T-helper 1 cell treated with Interleukin-12 subunit alpha and Interleukin-12 subunit beta and Interleukin-4 antibody, amounts not matched to agents 30 μg/mL and 1 μg/mL, for 36 hours (primary cell): ENCODE measurements around the gene CEP170B.
"Not testable (repeated sequence)": the region's sequence is repeated elsewhere in the genome, so short reads cannot be mapped to it uniquely, and the experiment has no call there.

Source experiments
- H3K27ac Mint-ChIP-seq: one replicate; pipeline ENCODE4 v1.8.0; 2021; ENCODE audit warnings: mild to moderate bottlenecking, mixed read lengths
- H3K27me3 Mint-ChIP-seq: one replicate; pipeline ENCODE4 v1.8.0; 2021; ENCODE audit warnings: low read depth, mixed read lengths
- H3K36me3 Mint-ChIP-seq: one replicate; pipeline ENCODE4 v1.8.0; 2021; ENCODE audit warnings: low read depth, mixed read lengths
- H3K4me1 Mint-ChIP-seq: one replicate; pipeline ENCODE4 v1.8.0; 2021; ENCODE audit warnings: low read depth, mixed read lengths
- H3K4me3 Mint-ChIP-seq: one replicate; pipeline ENCODE4 v1.8.0; 2021; ENCODE audit warnings: mild to moderate bottlenecking, moderate library complexity, mixed read lengths
- H3K9me3 Mint-ChIP-seq: one replicate; pipeline ENCODE4 v1.8.0; 2021; ENCODE audit warnings: mixed read lengths

The CEP170B gene

DNA sequence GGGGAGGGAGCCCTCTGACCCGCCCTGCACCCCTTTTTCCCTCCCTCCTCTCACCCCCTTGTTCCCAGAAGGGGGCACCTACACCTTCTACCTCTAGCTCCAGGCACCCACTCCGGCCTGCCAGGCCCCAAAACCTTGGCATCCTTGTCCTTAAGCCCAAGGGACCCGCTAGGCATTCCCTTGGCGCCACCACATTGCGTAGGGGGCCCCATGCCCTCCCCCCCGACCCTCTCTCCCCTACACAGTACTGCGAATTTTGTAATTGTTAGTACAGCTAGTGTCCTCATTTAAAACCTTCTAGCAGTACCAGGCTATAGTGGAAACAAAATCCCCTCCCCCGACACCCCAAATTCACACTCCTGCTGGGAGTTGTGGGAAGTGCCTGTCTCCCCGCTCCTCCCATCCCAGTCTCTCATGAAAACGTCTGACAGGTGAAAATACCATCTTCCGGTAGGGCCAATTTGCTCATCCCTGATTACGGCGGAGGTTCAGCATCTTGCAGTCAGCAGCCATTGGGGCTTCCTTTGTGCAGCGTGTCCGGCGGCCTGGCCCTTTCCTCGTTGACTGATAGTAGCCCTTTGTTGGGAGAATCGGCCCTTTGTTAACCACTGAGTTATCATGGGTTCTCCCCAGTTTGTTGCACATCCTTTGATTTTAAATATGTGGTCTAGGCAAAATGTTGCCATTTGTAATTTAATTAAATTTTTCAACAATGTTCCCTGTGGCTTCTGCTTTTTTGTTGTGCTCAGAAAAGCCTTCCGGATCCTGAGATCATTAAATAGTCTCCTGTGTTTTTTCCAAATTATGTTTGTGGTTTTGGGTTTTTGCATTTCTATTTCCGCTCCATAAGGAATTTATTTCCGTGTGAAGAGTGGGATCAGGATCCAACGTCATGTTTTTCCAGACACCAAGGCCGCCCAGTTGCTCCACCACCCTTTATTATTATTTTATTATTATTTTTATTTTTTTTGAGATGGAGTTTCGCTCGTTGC, 7.9 kb upstream of the CEP170B start:
- H3K4me3 Mint-ChIP-seq, result no peak overlapping the region
- H3K27ac Mint-ChIP-seq, result no peak overlapping the region
- H3K4me1 Mint-ChIP-seq, result no peaks in the 10 kb centered on the region
- H3K9me3 Mint-ChIP-seq, result no peaks in the 10 kb centered on the region
- H3K36me3 Mint-ChIP-seq, result no peaks in the 10 kb centered on the region
- no peaks in the 10 kb centered on the region for H3K27me3 Mint-ChIP-seq

DNA sequence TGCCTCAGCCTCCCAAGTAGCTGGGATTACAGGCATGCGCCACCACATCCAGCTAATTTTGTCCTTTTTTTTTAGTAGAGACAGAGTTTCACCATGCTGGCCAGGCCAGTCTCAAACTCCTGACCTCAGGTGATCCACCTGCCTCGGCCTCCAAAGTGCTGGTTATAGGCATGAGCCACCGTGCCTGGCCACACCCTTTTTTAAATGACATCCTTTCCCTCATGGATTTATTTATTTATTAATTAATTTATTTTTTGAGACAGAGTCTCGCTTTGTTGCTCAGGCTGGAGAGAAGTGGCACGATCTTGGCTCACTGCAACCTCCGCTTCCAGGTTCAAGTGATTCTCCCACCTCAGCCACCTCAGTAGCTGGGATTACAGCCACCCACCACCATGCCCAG, 7.1 kb upstream of the CEP170B start:
- not testable (repeated sequence) for H3K27ac Mint-ChIP-seq, H3K4me1 Mint-ChIP-seq, H3K27me3 Mint-ChIP-seq, H3K36me3 Mint-ChIP-seq, H3K9me3 Mint-ChIP-seq, H3K4me3 Mint-ChIP-seq

DNA sequence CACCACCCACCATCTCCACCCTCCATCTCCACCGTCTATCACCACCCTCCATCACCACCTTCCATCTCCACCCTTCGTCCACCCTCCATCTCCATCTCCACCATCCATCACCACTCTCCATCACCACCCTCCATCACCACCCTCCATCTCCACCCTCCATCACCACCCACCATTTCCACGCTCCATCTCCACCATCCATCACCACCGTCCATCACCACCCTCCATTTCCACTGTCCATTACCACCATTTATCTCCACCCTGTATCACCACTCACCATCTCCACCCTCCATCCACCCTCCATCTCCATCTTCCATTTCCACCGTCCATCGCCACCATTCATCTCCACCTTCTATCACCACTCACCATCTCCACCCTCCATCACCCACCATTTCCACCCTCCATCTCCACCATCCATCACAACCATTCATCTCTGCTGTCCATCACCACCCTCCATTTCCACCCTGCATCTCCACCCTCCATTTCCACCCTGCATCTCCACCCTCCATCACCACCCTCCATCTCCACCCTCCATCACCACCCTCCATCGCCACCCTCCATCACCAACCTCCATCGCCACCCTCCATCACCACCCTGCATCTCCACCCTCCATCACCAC, 6.1 kb upstream of the CEP170B start:
- peaks cover 3% of the 10 kb centered on the region for H3K27me3 Mint-ChIP-seq
- H3K36me3 Mint-ChIP-seq, result no peaks in the 10 kb centered on the region

DNA sequence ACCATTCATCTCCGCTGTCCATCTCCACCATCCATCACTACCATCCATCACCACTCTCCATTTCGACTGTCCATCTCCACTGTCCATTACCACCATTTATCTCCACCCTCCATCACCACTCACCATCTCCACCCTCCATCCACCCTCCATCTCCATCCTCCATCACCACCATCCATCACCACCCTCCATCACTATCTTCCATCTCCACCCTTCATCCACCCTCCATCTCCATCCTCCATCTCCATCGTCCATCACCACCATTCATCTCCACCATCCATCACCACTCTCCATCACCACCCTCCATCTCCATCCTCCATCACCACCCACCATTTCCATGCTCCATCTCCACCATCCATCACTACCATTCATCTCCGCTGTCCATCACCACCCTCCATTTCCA, 5.2 kb upstream of the CEP170B start:
- Mint-ChIP-seq H3K27me3 (peaks cover 7% of the 10 kb centered on the region), H3K4me1 (peaks cover 4% of the 10 kb centered on the region), H3K9me3 (no peaks in the 10 kb centered on the region), H3K27ac (no peak overlapping the region), H3K36me3 (no peaks in the 10 kb centered on the region), H3K4me3 (no peak overlapping the region)

More for the DNA sequence above, 6.1 kb upstream of the CEP170B start:
- Mint-ChIP-seq H3K27ac (no peak overlapping the region), H3K4me3 (no peak overlapping the region), H3K9me3 (no peaks in the 10 kb centered on the region), H3K4me1 (peaks cover 2% of the 10 kb centered on the region)

DNA sequence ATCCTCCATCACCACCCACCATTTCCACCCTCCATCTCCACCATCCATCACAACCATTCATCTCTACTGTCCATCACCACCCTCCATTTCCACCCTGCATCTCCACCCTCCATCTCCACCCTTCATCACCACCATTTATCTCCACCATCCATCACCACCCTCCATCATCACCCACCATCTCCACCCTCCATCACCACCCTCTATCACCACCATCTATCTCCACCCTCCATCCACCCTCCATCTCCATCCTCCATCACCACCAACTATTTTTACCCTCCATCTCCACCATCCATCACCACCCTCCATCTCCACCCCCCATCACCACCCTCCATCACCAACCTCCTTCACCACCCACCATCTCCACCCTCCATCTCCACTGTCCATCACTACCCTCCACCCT, 4.7 kb upstream of the CEP170B start:
- no peaks in the 10 kb centered on the region for H3K9me3 Mint-ChIP-seq
- no peak overlapping the region for H3K27ac Mint-ChIP-seq
- H3K4me3 Mint-ChIP-seq, result no peak overlapping the region
- peaks cover 7% of the 10 kb centered on the region for H3K27me3 Mint-ChIP-seq
- no peaks in the 10 kb centered on the region for H3K36me3 Mint-ChIP-seq
- peaks cover 4% of the 10 kb centered on the region for H3K4me1 Mint-ChIP-seq

DNA sequence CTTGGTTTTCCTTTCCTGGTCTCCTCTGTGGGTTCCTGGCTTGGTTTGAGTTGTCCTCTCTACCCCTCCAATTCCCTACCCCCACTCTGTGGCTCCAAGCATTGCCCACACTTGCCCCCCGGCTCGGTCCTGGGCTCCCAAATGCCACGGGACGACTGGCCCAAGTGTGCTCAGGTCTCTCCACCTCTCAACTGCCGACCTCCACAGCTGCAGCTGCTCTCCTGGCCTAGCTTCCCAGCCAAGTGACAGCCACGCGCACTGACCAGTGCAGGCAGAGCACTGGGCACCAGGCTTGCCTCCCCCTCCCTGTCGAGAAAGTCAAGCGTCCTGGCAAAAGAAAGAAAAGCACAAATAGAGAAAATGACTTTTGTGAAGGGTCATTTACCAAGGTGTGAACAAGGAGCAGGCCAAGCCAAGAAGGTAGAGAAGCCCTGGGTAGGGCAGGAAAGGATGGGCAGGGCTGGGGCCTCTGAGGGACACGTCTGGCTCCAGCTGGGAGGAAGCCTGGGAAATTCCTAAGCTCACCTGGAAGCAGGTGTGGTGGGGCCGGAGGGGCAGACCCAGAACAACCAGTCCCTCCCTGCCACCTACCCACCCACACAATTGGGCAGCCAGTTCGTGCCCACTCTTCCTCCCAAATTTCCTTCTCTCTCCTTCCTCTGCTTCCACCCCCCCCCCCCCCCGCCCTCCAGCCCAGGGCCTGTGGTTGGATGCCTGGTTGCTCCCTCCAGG, 1.8 kb upstream of the CEP170B start:
- Mint-ChIP-seq H3K4me3 (peak overlapping the region; percentile 35), H3K4me1 (peaks cover 4% of the 10 kb centered on the region)

DNA sequence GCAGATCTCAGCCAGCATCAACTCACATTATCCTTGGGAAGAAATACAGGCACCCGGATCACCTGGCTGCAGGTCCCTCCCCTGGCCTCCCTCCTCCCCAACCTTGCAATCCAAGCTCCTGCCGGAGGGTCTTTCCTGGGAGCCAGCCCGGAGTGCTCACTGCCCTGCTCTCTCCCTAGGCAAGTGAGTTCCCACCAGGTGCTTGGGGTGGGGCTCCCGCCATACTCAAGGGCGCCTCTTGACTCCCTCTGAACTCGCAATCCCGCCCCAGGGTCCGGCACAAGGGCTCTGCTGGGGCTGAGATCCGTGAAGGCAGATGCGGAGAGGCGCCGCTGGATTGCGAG, 1.2 kb upstream of the CEP170B start:
- Mint-ChIP-seq H3K27me3 (peaks cover 17% of the 10 kb centered on the region), H3K4me1 (peaks cover 4% of the 10 kb centered on the region), H3K27ac (no peak overlapping the region), H3K4me3 (no peak overlapping the region), H3K36me3 (no peaks in the 10 kb centered on the region), H3K9me3 (no peaks in the 10 kb centered on the region)

More for the DNA sequence above, 1.8 kb upstream of the CEP170B start:
- H3K36me3 Mint-ChIP-seq, result no peaks in the 10 kb centered on the region
- H3K27me3 Mint-ChIP-seq, result peaks cover 17% of the 10 kb centered on the region
- no peak overlapping the region for H3K27ac Mint-ChIP-seq
- no peaks in the 10 kb centered on the region for H3K9me3 Mint-ChIP-seq

DNA sequence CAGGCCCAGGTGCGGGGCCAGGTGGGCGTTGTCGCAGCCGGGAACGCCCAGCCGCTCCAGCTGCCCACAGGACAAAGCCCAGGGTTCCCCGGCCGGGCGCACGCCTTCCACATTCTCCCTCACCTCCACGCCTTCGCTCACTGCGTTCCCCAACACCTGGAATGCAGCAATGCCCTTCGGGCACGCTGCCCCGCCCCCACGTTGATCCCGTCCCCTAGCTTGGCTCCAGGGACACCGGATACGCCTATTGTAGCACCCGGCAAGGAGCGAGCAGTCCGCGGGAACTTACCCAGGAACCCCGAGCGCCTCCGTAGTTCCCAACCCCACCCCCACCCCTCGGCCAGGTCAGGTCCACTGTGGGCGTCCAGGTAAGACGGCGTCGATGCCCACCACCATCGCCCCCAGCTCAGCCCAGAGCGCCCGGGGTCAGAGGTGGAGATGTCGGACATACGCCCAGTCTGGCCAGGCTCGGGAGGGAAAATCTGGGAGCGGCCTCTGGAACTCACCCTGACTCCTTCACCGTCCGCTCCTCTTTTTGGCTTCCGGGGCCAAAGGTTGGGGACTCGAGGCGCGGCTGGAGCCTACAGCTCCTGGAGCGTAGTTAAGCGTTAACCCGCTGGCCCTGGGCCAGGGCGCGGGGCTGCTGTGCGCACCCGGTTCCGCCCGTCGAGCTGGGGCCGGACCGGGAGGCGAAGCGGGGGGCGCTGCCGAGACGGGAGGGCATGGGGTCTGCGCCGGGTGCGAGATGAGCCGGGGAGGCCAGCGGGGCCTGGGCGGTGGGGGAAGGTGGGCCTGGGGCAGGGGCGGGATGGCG, 594 bp upstream of the CEP170B start:
- Mint-ChIP-seq H3K4me1 (peaks cover 4% of the 10 kb centered on the region), H3K27me3 (peaks cover 17% of the 10 kb centered on the region), H3K36me3 (no peaks in the 10 kb centered on the region), H3K4me3 (peak overlapping the region; percentile 40), H3K27ac (peak overlapping the region; percentile 31), H3K9me3 (no peaks in the 10 kb centered on the region)

DNA sequence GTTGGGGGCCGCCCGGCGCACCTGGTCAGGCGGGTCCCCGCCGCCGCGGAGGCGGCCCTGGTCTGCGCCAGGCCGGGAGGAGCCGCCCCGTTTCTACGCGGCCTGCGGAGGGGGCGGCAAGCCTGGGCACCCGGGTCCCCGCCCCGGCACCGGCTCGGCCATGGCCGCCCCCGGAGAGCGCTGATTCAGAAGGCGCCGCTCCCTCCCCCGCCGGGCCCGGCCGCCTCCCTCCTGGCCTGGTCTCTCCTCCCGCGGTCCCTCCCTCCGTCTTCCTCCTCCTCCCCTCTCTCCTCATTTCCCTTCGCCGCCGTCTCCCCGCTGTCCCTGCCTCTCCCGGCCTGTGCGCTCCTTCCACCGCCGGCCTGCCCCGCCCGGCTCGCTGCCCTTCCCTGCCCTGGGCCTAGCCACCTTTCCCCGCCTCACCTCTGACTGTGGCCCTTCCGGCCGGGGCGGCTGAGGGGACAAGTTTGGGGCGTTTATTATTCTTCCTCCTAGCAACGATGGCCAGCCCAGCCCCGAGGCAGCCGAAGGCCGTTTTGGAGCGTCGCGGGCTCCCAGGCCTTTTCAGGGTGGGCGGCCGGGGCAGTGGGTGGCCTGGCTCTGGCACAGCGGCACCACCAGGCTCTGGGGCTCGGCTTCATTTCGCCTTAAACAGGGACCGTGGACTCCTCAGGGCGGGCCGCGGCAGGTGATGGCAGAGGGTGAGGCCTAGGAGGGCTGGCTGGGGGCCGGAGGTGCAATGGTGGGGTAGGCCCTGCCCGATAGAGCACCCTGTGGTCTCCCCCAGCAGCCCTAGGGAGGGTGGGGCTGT, 768 bp downstream of the CEP170B start:
- peaks cover 4% of the 10 kb centered on the region for H3K4me1 Mint-ChIP-seq
- H3K36me3 Mint-ChIP-seq, result no peaks in the 10 kb centered on the region
- H3K9me3 Mint-ChIP-seq, result no peaks in the 10 kb centered on the region
- H3K27ac Mint-ChIP-seq, result no peak overlapping the region
- peaks cover 17% of the 10 kb centered on the region for H3K27me3 Mint-ChIP-seq
- H3K4me3 Mint-ChIP-seq, result peak overlapping the region; percentile 57

DNA sequence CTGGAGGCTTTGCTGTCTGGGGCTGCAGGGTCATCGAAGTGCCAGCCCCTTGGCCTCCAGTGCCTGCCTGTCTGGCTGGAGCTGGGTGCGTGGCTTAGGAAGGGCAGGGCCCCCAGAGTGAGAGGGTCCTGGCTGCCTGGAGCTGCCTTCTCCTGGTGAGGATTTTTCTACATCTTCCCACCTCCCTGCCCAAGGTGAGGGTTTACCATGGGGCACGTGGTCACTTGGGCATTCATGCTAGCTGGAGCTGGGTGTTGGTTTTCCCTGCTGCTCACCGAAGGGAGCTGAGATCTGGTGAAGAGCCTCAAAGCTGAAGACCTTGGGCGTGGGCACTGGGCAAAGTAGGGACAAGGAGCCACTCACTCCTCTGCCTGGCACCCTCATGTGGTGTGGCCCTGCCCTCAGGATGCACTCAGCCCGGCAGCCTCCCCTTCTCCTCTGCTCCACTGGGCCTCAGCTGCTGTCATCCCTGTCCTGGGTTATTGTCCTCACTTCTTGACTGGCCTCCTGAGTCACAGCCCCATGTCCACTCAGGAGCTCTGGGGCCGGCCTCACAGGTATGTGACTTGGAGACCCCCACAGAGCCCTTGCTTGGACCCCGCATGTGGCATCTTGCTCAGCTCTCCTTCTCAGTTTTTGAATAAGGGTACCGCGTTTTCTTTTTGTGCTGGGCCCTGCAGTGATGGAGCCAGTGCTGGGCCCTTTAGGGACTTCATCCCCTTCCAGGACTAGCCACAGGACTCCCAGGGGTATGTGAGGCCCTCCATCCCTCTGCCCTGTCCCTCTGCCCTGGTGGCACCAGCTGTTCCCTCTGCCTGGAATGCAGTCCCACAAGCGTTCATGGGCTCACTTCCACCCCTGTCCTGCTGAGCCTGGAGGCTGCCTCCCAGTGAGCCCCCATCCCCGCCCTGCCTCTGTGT, 1.6 kb downstream of the CEP170B start:
- Mint-ChIP-seq H3K27me3 (peaks cover 17% of the 10 kb centered on the region), H3K36me3 (no peaks in the 10 kb centered on the region), H3K9me3 (no peaks in the 10 kb centered on the region), H3K4me1 (peaks cover 4% of the 10 kb centered on the region), H3K4me3 (peak overlapping the region; percentile 67), H3K27ac (peak overlapping the region; percentile 41)

DNA sequence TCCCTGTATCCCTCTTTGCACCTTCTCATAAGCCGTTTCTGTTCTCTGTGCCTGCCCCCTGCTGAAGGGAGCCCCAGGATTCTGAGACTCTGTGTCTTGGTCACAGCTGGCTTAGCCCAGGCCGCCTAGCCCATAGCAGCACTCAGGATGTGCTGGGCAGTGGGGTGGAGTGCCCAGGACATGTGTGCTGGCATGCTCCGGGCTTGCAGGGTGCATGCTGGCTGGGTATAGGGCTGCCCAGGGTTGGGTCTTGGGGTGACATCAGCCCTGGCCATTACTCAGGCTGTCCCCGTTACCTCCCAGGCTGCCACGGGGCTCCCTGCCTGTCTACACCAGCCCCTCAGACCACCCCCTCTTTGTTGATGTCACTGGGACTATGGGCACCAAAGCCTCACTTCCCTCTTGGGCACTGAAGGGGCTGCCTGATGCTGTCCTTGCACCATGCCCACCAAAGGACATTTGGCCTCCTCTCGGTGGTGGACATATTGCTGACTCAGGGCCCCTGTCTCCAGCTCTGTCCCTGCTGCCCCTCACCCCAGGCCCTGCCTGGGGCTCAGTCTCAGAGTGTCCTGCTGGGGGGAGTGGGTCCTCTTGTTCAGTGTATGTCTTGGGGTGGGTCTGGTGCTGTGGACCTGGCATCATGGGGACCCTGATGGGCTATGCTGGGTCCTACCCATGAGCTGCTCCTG, 2.4 kb downstream of the CEP170B start:
- peak overlapping the region; percentile 67 for H3K4me3 Mint-ChIP-seq

DNA sequence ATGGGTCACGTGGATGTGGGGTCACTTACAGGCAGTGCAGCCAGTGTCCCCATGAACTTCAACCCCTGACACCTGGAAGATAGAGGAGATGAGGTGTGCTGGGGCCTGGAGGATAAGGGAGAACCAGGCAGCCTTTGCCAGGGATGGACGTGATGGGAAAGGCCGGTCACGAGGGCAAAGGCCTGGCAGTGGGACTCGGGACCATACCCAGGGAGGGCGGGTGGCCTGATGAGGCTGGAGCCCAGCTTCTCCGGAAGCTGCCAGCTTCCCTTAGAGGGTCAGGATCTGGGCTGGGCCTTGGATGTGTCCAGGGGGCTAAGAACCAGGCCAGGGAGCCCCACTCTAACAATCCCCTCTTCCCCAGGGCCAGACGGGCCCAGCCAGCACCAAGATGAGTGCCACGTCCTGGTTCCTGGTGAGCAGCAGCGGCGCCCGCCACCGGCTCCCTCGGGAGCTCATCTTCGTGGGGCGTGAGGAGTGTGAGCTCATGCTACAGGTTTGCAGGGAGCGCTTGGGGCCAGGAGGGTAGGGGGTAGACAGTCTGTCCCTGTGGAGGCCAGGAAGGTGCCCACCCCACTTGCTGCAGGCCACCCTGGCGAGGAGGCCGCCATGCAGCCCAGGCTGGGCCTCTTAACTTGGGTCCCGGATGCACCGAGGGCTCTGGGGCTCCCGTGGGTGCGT, 3.1 kb downstream of the CEP170B start:
- peaks cover 4% of the 10 kb centered on the region for H3K4me1 Mint-ChIP-seq
- no peaks in the 10 kb centered on the region for H3K36me3 Mint-ChIP-seq
- no peak overlapping the region for H3K27ac Mint-ChIP-seq
- peaks cover 17% of the 10 kb centered on the region for H3K27me3 Mint-ChIP-seq
- no peaks in the 10 kb centered on the region for H3K9me3 Mint-ChIP-seq
- no peak overlapping the region for H3K4me3 Mint-ChIP-seq

More for the DNA sequence above, 2.4 kb downstream of the CEP170B start:
- no peaks in the 10 kb centered on the region for H3K9me3 Mint-ChIP-seq
- no peaks in the 10 kb centered on the region for H3K36me3 Mint-ChIP-seq
- peaks cover 4% of the 10 kb centered on the region for H3K4me1 Mint-ChIP-seq
- peaks cover 17% of the 10 kb centered on the region for H3K27me3 Mint-ChIP-seq
- peak overlapping the region; percentile 41 for H3K27ac Mint-ChIP-seq
